Nephron (organoid): Measurements from ENCODE around the gene BCO1.

Source experiments
- H3K27ac Mint-ChIP-seq, 3 experiments: 2 replicates each; pipeline ENCODE4 v1.8.0; 2020; ENCODE audit warnings: mixed read lengths in 3 of 3, mild to moderate bottlenecking in 2 of 3, moderate library complexity in 1 of 3
- H3K27me3 Mint-ChIP-seq: 2 replicates; pipeline ENCODE4 v1.8.0; 2021; ENCODE audit warnings: low read depth, mild to moderate bottlenecking, moderate library complexity, mixed read lengths
- H3K36me3 Mint-ChIP-seq: 2 replicates; pipeline ENCODE4 v1.8.0; 2020; ENCODE audit warnings: low read depth, mixed read lengths
- H3K4me1 Mint-ChIP-seq: 2 replicates; pipeline ENCODE4 v1.8.0; 2020; ENCODE audit warnings: mixed read lengths
- H3K4me3 Mint-ChIP-seq, 3 experiments: 2 replicates each; pipeline ENCODE4 v1.8.0; 2020; ENCODE audit warnings: mild to moderate bottlenecking in 3 of 3, mixed read lengths in 3 of 3, moderate library complexity in 2 of 3
- H3K9me3 Mint-ChIP-seq: 2 replicates; pipeline ENCODE4 v1.8.0; 2020; ENCODE audit warnings: mixed read lengths
- CTCF ChIP-seq, 3 experiments: fragments of 200-600 bp; sonication (generic); IDR thresholded peaks; one replicate each; pipeline ENCODE4 v1.5.0; 2021; ENCODE audit warnings: antibody characterized with exemption in 3 of 3; ENCODE audit not compliant: unreplicated experiment in 3 of 3

BCO1 gene

GRCh38 chr16:81268509-81268908 lies 30.0 kb downstream of the BCO1 start:
- no peak for TF ChIP-seq CTCF (IDR thresholded peaks at IDR 0.05; ENCODE audit: unreplicated experiment in 3 of 3)
- Mint-ChIP-seq H3K27me3 (peaks cover 21% of the 10 kb centered on the region), H3K4me3 (no peak overlapping the region), H3K4me1 (peaks cover 39% of the 10 kb centered on the region), H3K36me3 (no peaks in the 10 kb centered on the region), H3K27ac (peak overlapping the region in 1 of 3 experiments; percentile 13), H3K9me3 (no peaks in the 10 kb centered on the region)

DNA sequence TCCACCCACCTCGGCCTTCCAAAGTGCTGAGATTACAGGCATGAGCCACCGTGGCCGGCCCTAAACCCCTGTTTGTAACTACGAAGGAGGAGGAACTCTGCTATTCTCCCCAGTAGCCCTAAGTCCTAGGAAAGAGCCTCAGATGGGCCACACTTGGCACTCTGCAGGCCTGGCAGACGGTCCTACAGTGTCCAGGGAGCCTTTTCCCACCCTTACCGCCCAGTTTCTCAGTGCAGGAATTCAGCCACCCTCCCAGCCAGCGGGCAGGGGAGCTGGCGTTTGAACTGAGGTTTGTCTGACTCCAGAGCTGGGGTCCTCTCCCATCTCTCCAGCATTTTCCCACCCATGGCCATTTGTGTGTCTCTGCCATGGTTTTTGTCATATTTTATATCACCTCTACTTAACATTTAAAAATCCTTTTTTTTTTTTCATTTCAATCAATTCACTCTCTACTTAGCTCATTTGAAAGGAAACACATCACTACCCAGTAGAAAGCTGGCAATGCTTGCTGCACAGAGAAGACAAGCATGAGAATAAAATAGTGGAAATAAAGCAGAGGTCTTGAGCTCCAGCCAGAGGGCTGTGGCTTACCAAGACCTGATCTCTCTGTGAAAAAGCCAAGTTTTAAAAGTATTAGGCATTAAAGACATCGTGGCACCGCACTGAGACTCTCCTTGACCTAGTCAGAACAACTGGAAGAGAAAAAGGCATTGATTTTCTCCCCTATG lies 34.9 kb downstream of the BCO1 start:
- no peaks in the 10 kb centered on the region for H3K9me3 Mint-ChIP-seq
- H3K4me1 Mint-ChIP-seq, result peaks cover 10% of the 10 kb centered on the region
- H3K36me3 Mint-ChIP-seq, result no peaks in the 10 kb centered on the region
- no peak for TF ChIP-seq CTCF (IDR thresholded peaks at IDR 0.05; ENCODE audit: unreplicated experiment in 3 of 3)
- peaks cover 6% of the 10 kb centered on the region for H3K27me3 Mint-ChIP-seq
- H3K27ac Mint-ChIP-seq, result peak overlapping the region in 2 of 3 experiments; percentile 11 to 12
- H3K4me3 Mint-ChIP-seq, result no peak overlapping the region

DNA sequence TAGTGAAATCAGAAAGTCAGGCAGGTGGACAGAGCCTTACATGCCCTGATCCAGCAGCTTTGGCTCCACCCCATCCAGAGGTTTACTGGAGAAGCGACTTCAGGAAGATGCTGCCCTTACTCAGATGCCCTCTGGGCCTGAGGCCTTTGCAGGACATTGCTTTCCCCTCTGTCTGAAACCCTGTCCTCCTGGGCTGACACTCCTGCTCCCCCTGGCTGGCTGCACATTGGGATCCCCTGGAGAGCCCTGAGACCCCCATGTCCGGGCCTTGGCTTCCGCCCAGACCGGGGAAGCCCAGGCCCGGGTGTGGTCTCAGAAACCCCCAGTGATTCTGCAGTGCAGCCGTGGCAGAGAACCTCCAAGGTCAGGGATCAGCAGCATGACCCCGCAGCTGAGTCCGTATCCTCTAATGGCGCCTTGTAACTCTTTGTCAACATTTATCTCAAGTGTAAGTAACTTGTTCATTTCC lies 36.6 kb downstream of the BCO1 start:
- Mint-ChIP-seq H3K4me1 (peaks cover 5% of the 10 kb centered on the region), H3K9me3 (no peaks in the 10 kb centered on the region), H3K4me3 (no peak overlapping the region), H3K27me3 (no peaks in the 10 kb centered on the region), H3K36me3 (no peaks in the 10 kb centered on the region), H3K27ac (peak overlapping the region in 1 of 3 experiments; percentile 48)
- no peak for TF ChIP-seq CTCF (IDR thresholded peaks at IDR 0.05; ENCODE audit: unreplicated experiment in 3 of 3)

- H3K9me3 Mint-ChIP-seq, result no peaks in the 10 kb centered on the region
- H3K4me3 Mint-ChIP-seq, result no peak overlapping the region
- no peak overlapping the region for H3K27ac Mint-ChIP-seq
- TF ChIP-seq CTCF (IDR thresholded peaks at IDR 0.05; ENCODE audit: unreplicated experiment in 3 of 3), result no peak
- no peaks in the 10 kb centered on the region for H3K36me3 Mint-ChIP-seq
- H3K4me1 Mint-ChIP-seq, result peaks cover 5% of the 10 kb centered on the region
- no peaks in the 10 kb centered on the region for H3K27me3 Mint-ChIP-seq
These were observed 37.3 kb downstream of the BCO1 start for GRCh38 chr16:81275795-81276194.

- Mint-ChIP-seq H3K27me3 (no peaks in the 10 kb centered on the region), H3K9me3 (no peaks in the 10 kb centered on the region), H3K36me3 (no peaks in the 10 kb centered on the region), H3K4me3 (no peak overlapping the region), H3K4me1 (peaks cover 5% of the 10 kb centered on the region), H3K27ac (no peak overlapping the region)
- no peak for TF ChIP-seq CTCF (IDR thresholded peaks at IDR 0.05; ENCODE audit: unreplicated experiment in 3 of 3)
These were observed 37.8 kb downstream of the BCO1 start for GRCh38 chr16:81276323-81276722.

DNA sequence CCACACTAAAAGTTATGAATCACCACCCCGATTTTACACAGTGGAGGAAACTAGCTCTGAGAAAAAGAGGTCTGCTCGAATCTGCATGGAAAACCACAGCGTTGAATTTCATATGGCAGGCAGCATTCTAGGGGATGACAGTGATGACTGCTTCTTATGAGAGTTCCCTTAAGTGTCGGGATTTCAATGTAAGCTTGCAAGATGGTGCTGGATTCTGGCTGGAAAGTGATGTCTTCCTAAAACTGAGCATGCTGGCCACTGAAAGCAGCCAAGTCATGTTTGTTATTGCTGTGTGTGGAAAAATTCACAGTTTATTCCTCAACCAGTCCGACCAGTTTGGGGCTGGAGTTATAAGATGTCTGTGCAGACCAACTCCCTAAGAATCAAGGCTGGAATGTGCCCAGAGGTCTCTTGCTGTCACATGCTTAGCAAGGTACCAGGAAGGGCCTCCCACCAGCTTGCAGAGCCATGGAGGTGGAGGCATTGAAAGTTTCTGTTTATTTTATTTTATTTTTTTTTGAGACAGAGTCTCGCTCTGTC lies 39.1 kb downstream of the BCO1 start:
- H3K4me1 Mint-ChIP-seq, result peaks cover 5% of the 10 kb centered on the region
- H3K36me3 Mint-ChIP-seq, result no peaks in the 10 kb centered on the region
- no peaks in the 10 kb centered on the region for H3K9me3 Mint-ChIP-seq
- H3K27me3 Mint-ChIP-seq, result no peaks in the 10 kb centered on the region
- TF ChIP-seq CTCF (IDR thresholded peaks at IDR 0.05; ENCODE audit: unreplicated experiment in 3 of 3), result no peak
- H3K4me3 Mint-ChIP-seq, result no peak overlapping the region
- peak overlapping the region in 1 of 3 experiments; percentile 65 for H3K27ac Mint-ChIP-seq
